Muscle of arm (tissue), 12 donors: ENCODE data around the gene GSTCD. TPM values are rescaled to one million over a fixed set of nuclear protein-coding genes. Genes with fewer than 3 reads are reported as not detected.
"Not testable (repeated sequence)": the region's sequence is repeated elsewhere in the genome, so short reads cannot be mapped to it uniquely, and the experiment has no call there.

ENCODE experiments used
- DNase-seq: peaks from one replicate; pipeline ENCODE4 v3.0.0-alpha.2; 2013
- polyA plus RNA-seq, 12 donors: library from polyadenylated mRNA; unstranded; fragments of 120-200 nt; gene quantifications; one replicate each; pipeline ENCODE4 v1.2.1, GENCODE V29; 2013; ENCODE audit not compliant: insufficient read length in 12 of 12

Gene GSTCD
- polyA plus RNA-seq, 12 donors: 8.9 to 26.5 (median 11.5) TPM; not detected in 1

- no peak for DNase-seq
Measured at GRCh38 chr4:105797225-105797624, 88.6 kb downstream of the GSTCD start.

GRCh38 chr4:105805501-105806120, 97.0 kb downstream of the GSTCD start:
- no peak for DNase-seq

GRCh38 chr4:105807496-105807895, 98.9 kb downstream of the GSTCD start:
- no peak for DNase-seq

- DNase-seq: no peak
Measured at GRCh38 chr4:105808030-105808749, 99.6 kb downstream of the GSTCD start.

- DNase-seq: no peak
Measured at GRCh38 chr4:105808750-105809041, 100.1 kb downstream of the GSTCD start.

GRCh38 chr4:105815701-105816100, 107.1 kb downstream of the GSTCD start:
- DNase-seq: no peak

GRCh38 chr4:105822061-105822460, 113.5 kb downstream of the GSTCD start:
- DNase-seq: no peak

GRCh38 chr4:105828074-105828473, 119.5 kb downstream of the GSTCD start:
- no peak for DNase-seq

GRCh38 chr4:105831189-105831588, 122.6 kb downstream of the GSTCD start:
- no peak for DNase-seq

GRCh38 chr4:105835177-105835576, 126.6 kb downstream of the GSTCD start:
- no peak for DNase-seq

- DNase-seq: no peak
Measured at GRCh38 chr4:105836537-105836936, 128.0 kb downstream of the GSTCD start.

GRCh38 chr4:105837037-105837436, 128.5 kb downstream of the GSTCD start:
- DNase-seq: no peak

- no peak for DNase-seq
Measured at GRCh38 chr4:105838082-105838481, 129.5 kb downstream of the GSTCD start.

- no peak for DNase-seq
Measured at GRCh38 chr4:105840426-105841174, 132.0 kb downstream of the GSTCD start.

- DNase-seq: no peak
Measured at GRCh38 chr4:105843941-105844340, 135.4 kb downstream of the GSTCD start.

- DNase-seq: no peak
Measured at GRCh38 chr4:105845559-105845958, 137.0 kb downstream of the GSTCD start.

GRCh38 chr4:105848359-105848758, 139.8 kb downstream of the GSTCD start:
- not testable (repeated sequence) for DNase-seq

- no peak for DNase-seq
Measured at GRCh38 chr4:105851196-105851595, 142.6 kb downstream of the GSTCD start.

- not testable (repeated sequence) for DNase-seq
Measured at GRCh38 chr4:105852230-105852629, 143.6 kb downstream of the GSTCD start.

GRCh38 chr4:105858466-105859040, 150.0 kb downstream of the GSTCD start:
- no peak for DNase-seq

- DNase-seq: no peak
Measured at GRCh38 chr4:105859233-105859632, 150.6 kb downstream of the GSTCD start.

- DNase-seq: no peak
Measured at GRCh38 chr4:105870963-105871362, 162.4 kb downstream of the GSTCD start.

GRCh38 chr4:105871997-105872396, 163.4 kb downstream of the GSTCD start:
- no peak for DNase-seq
